ENCODE results near the gene OXNAD1. TPM values are rescaled to one million over a fixed set of nuclear protein-coding genes. Genes with fewer than 3 reads are reported as not detected.

The OXNAD1 gene
- total and polyA plus RNA-seq, 7 donors = 11.3 to 23.1 (median 14.4) TPM

GRCh38 chr3:16288664-16289063, 23.7 kb downstream of the OXNAD1 start:
- peaks cover 0 to 16% (median 4%) of the 10 kb centered on the region in 4 donors for H3K36me3 ChIP-seq
- DNase-seq = no peak
- peaks cover 0 to 8% (median 2%) of the 10 kb centered on the region in 4 donors for H3K4me1 ChIP-seq
- no peaks in the 10 kb centered on the region for H3K27me3 ChIP-seq
- no peaks in the 10 kb centered on the region for H3K9me3 ChIP-seq
- peak overlapping the region in 1 of 4 donors; percentile 39 for H3K27ac ChIP-seq
- TF ChIP-seq POLR2A (IDR thresholded peaks at IDR 0.05) (no peak), POLR2AphosphoS5 (IDR thresholded peaks at IDR 0.05) (no peak), CTCF (IDR thresholded peaks at IDR 0.05) (no peak), EP300 (IDR thresholded peaks at IDR 0.05) (no peak)
- 63 to 92% methylated on average over 1 of the region's 1 CpG for WGBS, 2 donors
- no peak overlapping the region for H3K4me3 ChIP-seq
- intact Hi-C loops (cut with DNase I) = no loop called here

- WGBS, 2 donors = 80 to 87% methylated on average over 2 of the region's 2 CpGs
- no peak for TF ChIP-seq POLR2AphosphoS5 (IDR thresholded peaks at IDR 0.05)
- no peak for TF ChIP-seq POLR2A (IDR thresholded peaks at IDR 0.05)
- no peak for TF ChIP-seq EP300 (IDR thresholded peaks at IDR 0.05)
- no peak for TF ChIP-seq CTCF (IDR thresholded peaks at IDR 0.05)
- peaks cover 0 to 16% (median 3%) of the 10 kb centered on the region in 4 donors for H3K36me3 ChIP-seq
- intact Hi-C loops (cut with DNase I) = no loop called here
- peaks cover 0 to 8% (median 2%) of the 10 kb centered on the region in 4 donors for H3K4me1 ChIP-seq
- DNase-seq = no peak
- peak overlapping the region in 1 of 4 donors; percentile 40 for H3K27ac ChIP-seq
- no peak overlapping the region for H3K4me3 ChIP-seq
- H3K9me3 ChIP-seq = no peaks in the 10 kb centered on the region
- no peaks in the 10 kb centered on the region for H3K27me3 ChIP-seq
These were observed 24.3 kb downstream of the OXNAD1 start for GRCh38 chr3:16289144-16289889.

GRCh38 chr3:16290007-16290826, 25.2 kb downstream of the OXNAD1 start:
- H3K27ac ChIP-seq = peak overlapping the region in 1 of 4 donors; percentile 40
- no peaks in the 10 kb centered on the region for H3K27me3 ChIP-seq
- no peaks in the 10 kb centered on the region for H3K9me3 ChIP-seq
- 61 to 80% methylated on average over 3 of the region's 3 CpGs for WGBS, 2 donors
- no peak for DNase-seq
- TF ChIP-seq EP300 (IDR thresholded peaks at IDR 0.05) (no peak), CTCF (IDR thresholded peaks at IDR 0.05) (peak in 3 of 4 experiments; percentile 52 to 69 (median 62))
- H3K36me3 ChIP-seq = peaks cover 0 to 12% (median 5%) of the 10 kb centered on the region in 4 donors
- H3K4me3 ChIP-seq = no peak overlapping the region
- H3K4me1 ChIP-seq = peaks cover 0 to 8% (median 2%) of the 10 kb centered on the region in 4 donors
- intact Hi-C loops (cut with DNase I) = loop anchor here (2.0 to 10.0 kb wide), 2 partner anchors 225 to 261 kb away; partner anchors contain the start of gene RFTN1

- Histone ChIP-seq H3K27me3 (no peaks in the 10 kb centered on the region), H3K9me3 (no peaks in the 10 kb centered on the region), H3K4me3 (no peak overlapping the region), H3K36me3 (peaks cover 0 to 16% (median 7%) of the 10 kb centered on the region in 4 donors), H3K27ac (peak overlapping the region in 1 of 4 donors; percentile 40), H3K4me1 (peaks cover 0 to 8% (median 2%) of the 10 kb centered on the region in 4 donors)
- DNase-seq = no peak
- intact Hi-C loops (cut with DNase I) = loop anchor here (2.0 to 10.0 kb wide), 2 partner anchors 224 to 260 kb away; partner anchors contain the start of gene RFTN1
- TF ChIP-seq CTCF (IDR thresholded peaks at IDR 0.05) (no peak), POLR2A (IDR thresholded peaks at IDR 0.05) (no peak), EP300 (IDR thresholded peaks at IDR 0.05) (no peak), POLR2AphosphoS5 (IDR thresholded peaks at IDR 0.05) (no peak)
- 35 to 60% methylated on average over 2 of the region's 2 CpGs for WGBS, 2 donors
These were observed 25.8 kb downstream of the OXNAD1 start for GRCh38 chr3:16290827-16291196.
